ENCODE results near the gene CIT.
A peak's percentile ranks its signal among the peaks of the same experiment; 100 is the strongest.

CIT gene

GRCh38 chr12:119876761-119877638 is at the start of gene CIT:
Gene CIT (minus strand): TSS chr12:119877320. CDS start chr12:119876168, 1,152 bp downstream.
- H3K4me3 ChIP-seq (ENCODE audit: low read depth, low read length) = peak within 1 kb of the TSS; percentile 70
- no peak for TF ChIP-seq CTCF (IDR thresholded peaks at IDR 0.05; ENCODE audit: low read depth, low read length, missing control alignments)
- DNase-seq (ENCODE audit: low read depth) = peak; percentile 80

- H3K4me3 ChIP-seq (ENCODE audit: low read depth, low read length) = no peak overlapping the region
- no peak for DNase-seq (ENCODE audit: low read depth)
- no peak for TF ChIP-seq CTCF (IDR thresholded peaks at IDR 0.05; ENCODE audit: low read depth, low read length, missing control alignments)
Measured at GRCh38 chr12:119925269-119925668, 48.1 kb upstream of the CIT start.

GRCh38 chr12:119920064-119920463 is 42.9 kb upstream of the CIT start:
- H3K4me3 ChIP-seq (ENCODE audit: low read depth, low read length) = no peak overlapping the region
- TF ChIP-seq CTCF (IDR thresholded peaks at IDR 0.05; ENCODE audit: low read depth, low read length, missing control alignments) = no peak
- DNase-seq (ENCODE audit: low read depth) = no peak

GRCh38 chr12:119915894-119916510 is 38.9 kb upstream of the CIT start:
- DNase-seq (ENCODE audit: low read depth) = no peak
- H3K4me3 ChIP-seq (ENCODE audit: low read depth, low read length) = no peak overlapping the region
- TF ChIP-seq CTCF (IDR thresholded peaks at IDR 0.05; ENCODE audit: low read depth, low read length, missing control alignments) = no peak

GRCh38 chr12:119914666-119915065 is 37.5 kb upstream of the CIT start:
- no peak overlapping the region for H3K4me3 ChIP-seq (ENCODE audit: low read depth, low read length)
- TF ChIP-seq CTCF (IDR thresholded peaks at IDR 0.05; ENCODE audit: low read depth, low read length, missing control alignments) = no peak
- DNase-seq (ENCODE audit: low read depth) = no peak

GRCh38 chr12:119913536-119914330 is 36.6 kb upstream of the CIT start:
- no peak for TF ChIP-seq CTCF (IDR thresholded peaks at IDR 0.05; ENCODE audit: low read depth, low read length, missing control alignments)
- no peak for DNase-seq (ENCODE audit: low read depth)
- H3K4me3 ChIP-seq (ENCODE audit: low read depth, low read length) = no peak overlapping the region
